ENCODE measurements around the gene ANO2. TPM values are rescaled to one million over a fixed set of nuclear protein-coding genes. Genes with fewer than 3 reads are reported as not detected.

Gene ANO2
- total and polyA plus RNA-seq, 2 experiments from 2014 or later = 2.3 to 4.6 TPM

- TF ChIP-seq ZNF462 (CRISPR knock-in tag; IDR thresholded peaks at IDR 0.05) = no peak
These were observed 226.4 kb downstream of the ANO2 start (continued) for GRCh38 chr12:5718680-5719079.

- no peaks in the 10 kb centered on the region for H3K27me3 Mint-ChIP-seq (ENCODE audit: insufficient read depth, low read depth, poor library complexity)
- no peak overlapping the region for H2AFZ ChIP-seq
- H3K9me3 Mint-ChIP-seq = no peaks in the 10 kb centered on the region
- no peaks in the 10 kb centered on the region for H3F3A ChIP-seq (replicated peaks; ENCODE audit: low read depth)
- peaks cover 2% of the 10 kb centered on the region; the same call in 1 of the 3 replicates for H3K4me1 Mint-ChIP-seq
- ATAC-seq (no peak), DNase-seq (ENCODE audit: low spot score) (no peak)
- no peaks in the 10 kb centered on the region for H3K27me3 ChIP-seq (ENCODE audit: insufficient read depth)
- no peaks in the 10 kb centered on the region for H3K79me2 ChIP-seq (replicated peaks; ENCODE audit: insufficient read depth)
- no peaks in the 10 kb centered on the region for H3K36me3 ChIP-seq (ENCODE audit: insufficient read depth)
- H3K9me2 ChIP-seq (ENCODE audit: insufficient read depth) = no peaks in the 10 kb centered on the region
- H4K20me1 ChIP-seq (replicated peaks; ENCODE audit: insufficient read depth) = no peaks in the 10 kb centered on the region
- H3K4me3 ChIP-seq = no peak overlapping the region
- H3K27ac Mint-ChIP-seq = no peak overlapping the region
- no peaks in the 10 kb centered on the region for H3K36me3 Mint-ChIP-seq (ENCODE audit: low read depth)
- no peak for TF ChIP-seq NANOG (IDR thresholded peaks at IDR 0.05; ENCODE audit: borderline replicate concordance)
- TF ChIP-seq ZNF114 (CRISPR knock-in tag; IDR thresholded peaks at IDR 0.05) = no peak
- H3K4me2 ChIP-seq = no peak overlapping the region
- H3K4me3 Mint-ChIP-seq = no peak overlapping the region
- no peaks in the 10 kb centered on the region for H3K4me1 ChIP-seq (ENCODE audit: insufficient read depth)
- H3K27ac ChIP-seq (ENCODE audit: low read depth) = no peak overlapping the region
These were observed 227.0 kb downstream of the ANO2 start for GRCh38 chr12:5718073-5718472.

- H3K27me3 Mint-ChIP-seq (ENCODE audit: insufficient read depth, low read depth, poor library complexity) = no peaks in the 10 kb centered on the region
- H3K4me3 ChIP-seq = no peak overlapping the region
- H2AFZ ChIP-seq = no peak overlapping the region
- ATAC-seq (no peak), DNase-seq (ENCODE audit: low spot score) (no peak)
- no peak overlapping the region for H3K4me3 Mint-ChIP-seq
- TF ChIP-seq POLR2AphosphoS5 (IDR thresholded peaks at IDR 0.05; ENCODE audit: low read depth) (no peak), REST (IDR thresholded peaks at IDR 0.05; ENCODE audit: unreplicated experiment) (no peak), EZH2 (IDR thresholded peaks at IDR 0.05; ENCODE audit: low read depth, unreplicated experiment) (no peak), EZH2phosphoT487 (IDR thresholded peaks at IDR 0.05; ENCODE audit: unreplicated experiment) (no peak), STAT1 (IDR thresholded peaks at IDR 0.05; ENCODE audit: unreplicated experiment) (no peak), CREB1 (CRISPR knock-in tag; IDR thresholded peaks at IDR 0.05; ENCODE audit: low read depth) (no peak), NANOG (IDR thresholded peaks at IDR 0.05; ENCODE audit: borderline replicate concordance) (no peak)
- no peaks in the 10 kb centered on the region for H3F3A ChIP-seq (replicated peaks; ENCODE audit: low read depth)
- H3K79me2 ChIP-seq (replicated peaks; ENCODE audit: insufficient read depth) = no peaks in the 10 kb centered on the region
- H3K4me2 ChIP-seq = no peak overlapping the region
- no peaks in the 10 kb centered on the region for H3K36me3 ChIP-seq (ENCODE audit: insufficient read depth)
- no peaks in the 10 kb centered on the region for H3K27me3 ChIP-seq (ENCODE audit: insufficient read depth)
- H3K36me3 Mint-ChIP-seq (ENCODE audit: low read depth) = no peaks in the 10 kb centered on the region
- no peaks in the 10 kb centered on the region for H3K4me1 ChIP-seq (ENCODE audit: insufficient read depth)
- H3K4me1 Mint-ChIP-seq = no peaks in the 10 kb centered on the region
- no peaks in the 10 kb centered on the region for H4K20me1 ChIP-seq (replicated peaks; ENCODE audit: insufficient read depth)
- no peak overlapping the region for H3K27ac Mint-ChIP-seq
- H3K9me2 ChIP-seq (ENCODE audit: insufficient read depth) = no peaks in the 10 kb centered on the region
- H3K27ac ChIP-seq (ENCODE audit: low read depth) = no peak overlapping the region
- H3K9me3 Mint-ChIP-seq = no peaks in the 10 kb centered on the region; the same call in 2 of the 3 replicates
These were observed 228.1 kb downstream of the ANO2 start for GRCh38 chr12:5716976-5717375.

Data from GM23338 (cell line).